Endothelial cell of umbilical vein (primary cell): ENCODE data around the gene SLC30A2. TPM values are rescaled to one million over a fixed set of nuclear protein-coding genes. Genes with fewer than 3 reads are reported as not detected.

Source experiments
- BruUV-seq: library from RNA; stranded (reverse); fragments of 400-500 nt; replicated peaks from 2 replicates; lab custom pipeline; 2021; lab: Mats Ljungman, UMichigan
- CTCF ChIA-PET: fragments of 300-600, 350-600 bp; sonication (Branson Sonifier 250); formaldehyde crosslinking; loops from one replicate; lab custom pipeline; 2021; ENCODE audit warnings: antibody characterized with exemption, inconsistent platforms; lab: Charles Lee
- POLR2A ChIA-PET: fragments of 300-600, 350-600 bp; sonication (Branson Sonifier 250); formaldehyde crosslinking; loops from one replicate; lab custom pipeline; 2021; ENCODE audit warnings: antibody characterized with exemption, inconsistent platforms; lab: Charles Lee
- DNase-seq: peaks from one replicate; pipeline ENCODE4 v3.0.0-alpha.2; 2011; ENCODE audit warnings: low read depth, low spot score
- FAIRE-seq: peaks from 2 replicates; lab custom pipeline; 2011; peaks lifted over from hg19 to GRCh38; lab: Jason Lieb, UNC
- H2AFZ ChIP-seq: 2 replicates; pipeline ENCODE4 v1.6.0; 2012; ENCODE audit warnings: low read depth, low read length, control low read depth, inconsistent platforms
- H3K27ac ChIP-seq: 2 replicates; pipeline ENCODE4 v1.5.1; 2011; ENCODE audit warnings: low read depth, mild to moderate bottlenecking, control low read depth, low read length, moderate library complexity; ENCODE audit not compliant: insufficient read depth
- H3K27me3 ChIP-seq, 2 experiments: 2 replicates each; pipeline versions ENCODE4 v1.6.0 to v1.6.1; 2011; ENCODE audit warnings: low read length in 2 of 2, mixed read lengths in 1 of 2; ENCODE audit not compliant: control insufficient read depth in 2 of 2, insufficient read depth in 2 of 2
- H3K36me3 ChIP-seq, 2 experiments: 2 replicates in 1 of 2; 3 replicates in 1 of 2; pipeline ENCODE4 v1.5.1; 2011; ENCODE audit warnings: low read length in 2 of 2, mild to moderate bottlenecking in 1 of 2, moderate library complexity in 1 of 2; ENCODE audit not compliant: control insufficient read depth in 2 of 2, insufficient read depth in 2 of 2; ENCODE audit errors: extremely low read depth in 1 of 2
- H3K4me1 ChIP-seq: 3 replicates; pipeline ENCODE4 v1.5.1; 2011; ENCODE audit warnings: mild to moderate bottlenecking, low read length; ENCODE audit not compliant: control insufficient read depth, insufficient read depth; ENCODE audit errors: extremely low read depth
- H3K4me2 ChIP-seq: 2 replicates; pipeline ENCODE4 v1.6.1; 2011; ENCODE audit warnings: low read length, control low read depth, mixed read lengths; ENCODE audit not compliant: insufficient read depth
- H3K4me3 ChIP-seq, 3 experiments: fragments of 200-600 bp in 1 of 3; sonication (generic), shearing (Covaris generic) in 1 of 3; replicated peaks in 1 of 3; 2 replicates each; pipeline ENCODE4 v1.5.1; 2011 to 2016; ENCODE audit warnings: control low read depth in 3 of 3, low read length in 3 of 3, mild to moderate bottlenecking in 2 of 3, inconsistent platforms in 1 of 3, low read depth in 1 of 3, moderate library complexity in 1 of 3; ENCODE audit not compliant: insufficient read depth in 1 of 3
- H3K79me2 ChIP-seq: 2 replicates; pipeline ENCODE4 v1.6.0; 2012; ENCODE audit warnings: low read length, inconsistent platforms; ENCODE audit not compliant: control insufficient read depth, insufficient read depth
- H3K9ac ChIP-seq: replicated peaks from 2 replicates; pipeline ENCODE3; 2011; ENCODE audit warnings: low read length, control low read depth; ENCODE audit not compliant: insufficient read depth; ENCODE audit errors: extremely low read depth
- H3K9me1 ChIP-seq: replicated peaks from 3 replicates; pipeline ENCODE4 v1.6.0; 2011; ENCODE audit warnings: mild to moderate bottlenecking, low read length; ENCODE audit not compliant: control insufficient read depth, insufficient read depth; ENCODE audit errors: extremely low read depth
- H3K9me3 ChIP-seq: replicated peaks from 2 replicates; pipeline ENCODE4 v1.5.1; 2012; ENCODE audit warnings: low read length, inconsistent platforms; ENCODE audit not compliant: control insufficient read depth, insufficient read depth
- H4K20me1 ChIP-seq: replicated peaks from 2 replicates; pipeline ENCODE3; 2011; ENCODE audit warnings: mild to moderate bottlenecking, low read length; ENCODE audit not compliant: control insufficient read depth, insufficient read depth; ENCODE audit errors: extremely low read depth
- POLR2A ChIP-seq: IDR thresholded peaks from 2 replicates; pipeline ENCODE4 v1.6.1; 2012; ENCODE audit warnings: low read depth, mild to moderate bottlenecking, control low read depth, low read length
- POLR2AphosphoS5 ChIP-seq: IDR thresholded peaks from 2 replicates; pipeline ENCODE4 v1.6.1; 2012; ENCODE audit warnings: low read depth, mild to moderate bottlenecking, control low read depth, low read length, moderate library complexity; ENCODE audit not compliant: insufficient read depth
- dilution Hi-C: fragments of 300-500 bp; cut with MboI; formaldehyde crosslinking; loops from one replicate; pipeline ENCODE4 v1.15.0; 2019; ENCODE audit warnings: low sequenced_read_pairs; ENCODE audit not compliant: extremely low pct_ligation_motif_present
- intact Hi-C: fragments of 100-400 bp; cut with micrococcal nuclease; formaldehyde crosslinking; loops from one replicate; pipeline ENCODE4 v1.10.0; 2022
- polyA plus RNA-seq, 4 experiments: library from polyadenylated mRNA; depleted of rRNA in 3 of 4; stranded (reverse) in 3 of 4; unstranded in 1 of 4; fragments of >200 nt; gene quantifications; 2 replicates each; pipeline versions ENCODE4 v1.2.1 to v1.2.3, GENCODE V29; 2011 to 2012; ENCODE audit warnings: missing spikeins in 1 of 4
- total RNA-seq: library from RNA; stranded (reverse); gene quantifications from 2 replicates; pipeline ENCODE4 v1.2.3, GENCODE V29; 2021
- TF ChIP-seq, protein P1 (sequence below), 2 donors: IDR thresholded peaks; 1 replicate in 1 of 2; 2 replicates in 1 of 2; pipeline ENCODE4 v1.5.1; 2011; ENCODE audit warnings: low read length in 2 of 2, mild to moderate bottlenecking in 2 of 2, moderate library complexity in 2 of 2, control low read depth in 1 of 2, inconsistent platforms in 1 of 2, low read depth in 1 of 2; ENCODE audit not compliant: insufficient read depth in 1 of 2; ENCODE audit errors: extremely low read depth in 1 of 2
- TF ChIP-seq, protein P2 (sequence below): IDR thresholded peaks from 2 replicates; pipeline ENCODE4 v1.6.1; 2011; ENCODE audit not compliant: insufficient read depth, insufficient read length

SLC30A2 gene
- total and polyA plus RNA-seq, 2 donors (not counting 3 experiments of a cell fraction or from before 2014, with no cell fraction given): not detected

DNA sequence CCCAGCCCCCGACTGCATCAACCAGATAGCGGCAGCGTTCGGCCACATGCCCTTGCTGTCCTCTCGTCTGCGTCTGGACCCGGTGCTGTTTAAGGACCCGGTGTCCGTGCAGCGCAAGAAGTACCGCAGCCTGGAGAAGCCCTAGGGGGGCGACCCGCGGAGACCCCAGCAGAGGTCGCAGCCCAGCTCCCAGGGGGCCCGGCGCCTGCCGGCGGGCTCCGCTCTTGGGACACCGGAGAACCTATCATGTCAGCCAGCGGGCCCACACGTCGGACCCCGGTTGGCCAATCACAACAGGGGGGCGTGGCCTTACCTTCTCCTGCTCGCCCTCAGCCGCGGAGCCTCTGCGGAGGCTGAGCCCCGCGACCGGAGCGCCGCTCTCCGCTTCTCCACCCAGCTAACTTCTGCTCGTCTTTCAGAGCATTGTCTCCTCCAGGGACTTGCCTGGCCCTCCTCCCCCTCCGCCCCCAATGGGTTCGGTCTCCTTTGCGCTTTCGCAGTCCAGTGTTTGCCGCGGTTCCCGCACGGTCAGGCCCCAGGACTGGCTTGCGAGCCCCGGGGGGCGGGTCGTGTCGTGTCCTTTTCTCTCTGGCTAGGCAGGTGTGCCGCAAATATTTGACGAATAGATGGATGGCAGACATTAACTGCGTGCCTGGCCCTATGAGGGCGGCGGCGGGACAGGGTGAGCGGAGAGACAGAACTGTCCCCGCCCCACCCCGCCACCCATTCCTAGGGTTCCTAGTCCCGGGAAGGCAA is 10.5 kb downstream of the SLC30A2 start:
- H4K20me1 ChIP-seq: no peaks in the 10 kb centered on the region
- POLR2A ChIA-PET: interaction anchor here (0.5 to 1.2 kb wide), 3 partner anchors 67 to 152 kb away, joined by 3 to 4 read pairs (median 3); no protein-coding TSS in a partner anchor
- H3K79me2 ChIP-seq: no peaks in the 10 kb centered on the region
- H3K27me3 ChIP-seq: peaks cover 0 to 3% of the 10 kb centered on the region in 2 experiments
- no peaks in the 10 kb centered on the region for H3K36me3 ChIP-seq
- no TSS peak for BruUV-seq
- peak overlapping the region; percentile 99 for H2AFZ ChIP-seq
- CTCF ChIA-PET: interaction anchor here (0.8 to 4.3 kb wide), 27 partner anchors 9 to 753 kb away, joined by 3 to 151 read pairs (median 7); partner anchors contain the start of genes C1orf232, CEP85, EXTL1 and PAFAH2
- H3K9ac ChIP-seq: peak overlapping the region; percentile 66
- no peaks in the 10 kb centered on the region for H3K9me1 ChIP-seq
- dilution Hi-C loops: no loop called here
- H3K4me2 ChIP-seq: peak overlapping the region; percentile 90
- FAIRE-seq (peak; percentile 88), DNase-seq (peak; percentile 89)
- no peaks in the 10 kb centered on the region for H3K9me3 ChIP-seq
- no peak overlapping the region for H3K27ac ChIP-seq
- peaks cover 15% of the 10 kb centered on the region for H3K4me1 ChIP-seq
- intact Hi-C loops: loop anchor here (1.0 to 5.0 kb wide), 4 partner anchors 140 to 285 kb away; partner anchors contain the start of gene CEP85
- TF ChIP-seq POLR2A (peak; percentile 45), POLR2AphosphoS5 (peak; percentile 48)
- TF ChIP-seq, protein P1, sequence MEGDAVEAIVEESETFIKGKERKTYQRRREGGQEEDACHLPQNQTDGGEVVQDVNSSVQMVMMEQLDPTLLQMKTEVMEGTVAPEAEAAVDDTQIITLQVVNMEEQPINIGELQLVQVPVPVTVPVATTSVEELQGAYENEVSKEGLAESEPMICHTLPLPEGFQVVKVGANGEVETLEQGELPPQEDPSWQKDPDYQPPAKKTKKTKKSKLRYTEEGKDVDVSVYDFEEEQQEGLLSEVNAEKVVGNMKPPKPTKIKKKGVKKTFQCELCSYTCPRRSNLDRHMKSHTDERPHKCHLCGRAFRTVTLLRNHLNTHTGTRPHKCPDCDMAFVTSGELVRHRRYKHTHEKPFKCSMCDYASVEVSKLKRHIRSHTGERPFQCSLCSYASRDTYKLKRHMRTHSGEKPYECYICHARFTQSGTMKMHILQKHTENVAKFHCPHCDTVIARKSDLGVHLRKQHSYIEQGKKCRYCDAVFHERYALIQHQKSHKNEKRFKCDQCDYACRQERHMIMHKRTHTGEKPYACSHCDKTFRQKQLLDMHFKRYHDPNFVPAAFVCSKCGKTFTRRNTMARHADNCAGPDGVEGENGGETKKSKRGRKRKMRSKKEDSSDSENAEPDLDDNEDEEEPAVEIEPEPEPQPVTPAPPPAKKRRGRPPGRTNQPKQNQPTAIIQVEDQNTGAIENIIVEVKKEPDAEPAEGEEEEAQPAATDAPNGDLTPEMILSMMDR (IDR thresholded peaks at IDR 0.05; ENCODE audit: extremely low read depth in 1 of 2, insufficient read depth in 1 of 2, low read depth in 1 of 2, low read length in 2 of 2): peak in 1 of 2 donors; percentile 18
- TF ChIP-seq, protein P2, sequence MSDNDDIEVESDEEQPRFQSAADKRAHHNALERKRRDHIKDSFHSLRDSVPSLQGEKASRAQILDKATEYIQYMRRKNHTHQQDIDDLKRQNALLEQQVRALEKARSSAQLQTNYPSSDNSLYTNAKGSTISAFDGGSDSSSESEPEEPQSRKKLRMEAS: no peak
- peak overlapping the region; percentile 65 to 85 (median 81) for H3K4me3 ChIP-seq
